HEK293 (cell line): ENCODE data around the gene FBRSL1.
A peak's percentile ranks its signal among the peaks of the same experiment; 100 is the strongest.

Source experiments
- CTCF ChIA-PET: fragments of 350-600 bp; formaldehyde crosslinking; extraction: SDS; loops from one replicate; lab custom pipeline; 2021; ENCODE audit warnings: antibody characterized with exemption; lab: Yijun Ruan, JAX
- POLR2A ChIA-PET: fragments of 300-600 bp; formaldehyde crosslinking; extraction: SDS; loops from one replicate; lab custom pipeline; 2020; ENCODE audit warnings: antibody characterized with exemption, inconsistent platforms; lab: Yijun Ruan, JAX
- H3K27ac ChIP-seq: fragments of 200-500 bp; sonication (Bioruptor generic); 2 replicates; pipeline ENCODE4 v1.5.1; 2014; ENCODE audit warnings: low read depth, low read length, control low read depth, inconsistent platforms; ENCODE audit errors: extremely low read depth
- H3K36me3 ChIP-seq, 2 experiments: fragments of 200-500 bp in 1 of 2; sonication (Bioruptor generic) in 1 of 2; 1 replicate in 1 of 2; 2 replicates in 1 of 2; pipeline ENCODE4 v1.5.1; 2014 to 2017; ENCODE audit warnings: inconsistent platforms in 2 of 2, low read length in 2 of 2; ENCODE audit not compliant: control insufficient read depth in 2 of 2, insufficient read depth in 1 of 2
- H3K4me1 ChIP-seq: fragments of 200-500 bp; sonication (Bioruptor generic); 2 replicates; pipeline ENCODE4 v1.5.1; 2014; ENCODE audit warnings: mild to moderate bottlenecking, low read length, inconsistent platforms; ENCODE audit not compliant: control insufficient read depth, insufficient read depth
- H3K4me3 ChIP-seq: 2 replicates; pipeline ENCODE4 v1.5.1; 2011; ENCODE audit warnings: low read depth, mild to moderate bottlenecking, control low read depth, low read length, moderate library complexity
- H3K9me3 ChIP-seq: fragments of 200-500 bp; sonication (Bioruptor generic); 2 replicates; pipeline ENCODE4 v1.5.1; 2014; ENCODE audit warnings: low read depth, low read length, inconsistent platforms; ENCODE audit not compliant: control insufficient read depth, insufficient read depth
- HOXA7 ChIP-seq: sonication (generic); formaldehyde crosslinking; IDR thresholded peaks from 2 replicates; pipeline ENCODE4 v1.8.1; 2022; ENCODE audit warnings: missing genetic modification reagents, borderline replicate concordance
- HOXD13 ChIP-seq: sonication (generic); formaldehyde crosslinking; IDR thresholded peaks from 2 replicates; pipeline ENCODE4 v1.8.0; 2022; ENCODE audit warnings: missing genetic modification reagents, borderline replicate concordance
- KLF1 ChIP-seq: fragments of 450-650 bp; formaldehyde crosslinking; IDR thresholded peaks from 2 replicates; pipeline ENCODE4 v1.5.1; 2016; ENCODE audit warnings: missing biosample characterization, missing genetic modification characterization
- KLF10 ChIP-seq: fragments of 450-650 bp; IDR thresholded peaks from 2 replicates; pipeline ENCODE4 v1.5.1; 2018; ENCODE audit warnings: missing biosample characterization, mild to moderate bottlenecking, missing genetic modification characterization
- SP3 ChIP-seq: fragments of 450-650 bp; formaldehyde crosslinking; IDR thresholded peaks from 2 replicates; pipeline ENCODE4 v1.5.1; 2016; ENCODE audit warnings: missing biosample characterization, missing genetic modification characterization
- ZBTB17 ChIP-seq: fragments of 450-650 bp; formaldehyde crosslinking; IDR thresholded peaks from 2 replicates; pipeline ENCODE4 v1.5.1; 2016; ENCODE audit warnings: missing biosample characterization, missing genetic modification characterization
- ZBTB8A ChIP-seq: fragments of 450-650 bp; formaldehyde crosslinking; IDR thresholded peaks from 2 replicates; pipeline ENCODE4 v1.5.1; 2016; ENCODE audit warnings: missing biosample characterization, missing genetic modification characterization
- ZNF138 ChIP-seq: fragments of 450-650 bp; formaldehyde crosslinking; IDR thresholded peaks from 2 replicates; pipeline ENCODE4 v1.5.1; 2016; ENCODE audit warnings: missing biosample characterization, missing genetic modification characterization, borderline replicate concordance
- ZNF366 ChIP-seq: fragments of 450-650 bp; formaldehyde crosslinking; conservative IDR thresholded peaks from 2 replicates; pipeline ENCODE4 v1.5.1; 2016; ENCODE audit warnings: missing biosample characterization, missing genetic modification characterization
- ZNF394 ChIP-seq: fragments of 450-650 bp; formaldehyde crosslinking; IDR thresholded peaks from 2 replicates; pipeline ENCODE4 v1.5.1; 2016; ENCODE audit warnings: missing biosample characterization, missing genetic modification characterization, mild to moderate bottlenecking, moderate library complexity, borderline replicate concordance
- ZNF571 ChIP-seq: fragments of 450-650 bp; formaldehyde crosslinking; IDR thresholded peaks from 2 replicates; pipeline ENCODE4 v1.5.0; 2017; ENCODE audit warnings: missing biosample characterization, missing genetic modification characterization
- ZNF585B ChIP-seq: fragments of 450-650 bp; formaldehyde crosslinking; IDR thresholded peaks from 2 replicates; pipeline ENCODE4 v1.5.1; 2016; ENCODE audit warnings: missing biosample characterization, missing genetic modification characterization
- ZNF610 ChIP-seq: fragments of 450-650 bp; formaldehyde crosslinking; IDR thresholded peaks from 2 replicates; pipeline ENCODE4 v1.5.1; 2016; ENCODE audit warnings: missing biosample characterization, missing genetic modification characterization, borderline replicate concordance
- ZNF777 ChIP-seq: fragments of 450-650 bp; formaldehyde crosslinking; IDR thresholded peaks from 2 replicates; pipeline ENCODE4 v1.5.1; 2017; ENCODE audit warnings: missing biosample characterization, missing genetic modification characterization, borderline replicate concordance
- ZNF837 ChIP-seq: fragments of 450-650 bp; formaldehyde crosslinking; IDR thresholded peaks from 2 replicates; pipeline ENCODE4 v1.5.1; 2016; ENCODE audit warnings: missing biosample characterization, missing genetic modification characterization
- TF ChIP-seq, protein P1 (sequence below): fragments of 450-650 bp; formaldehyde crosslinking; IDR thresholded peaks from 2 replicates; pipeline ENCODE4 v1.5.1; 2016; ENCODE audit warnings: missing biosample characterization, missing genetic modification characterization
- TF ChIP-seq, protein P2 (sequence below): fragments of 450-650 bp; formaldehyde crosslinking; IDR thresholded peaks from 2 replicates; pipeline ENCODE4 v1.5.1; 2016; ENCODE audit warnings: missing biosample characterization, missing genetic modification characterization
- TF ChIP-seq, protein P3 (sequence below): IDR thresholded peaks from 2 replicates; pipeline ENCODE4 v1.6.1; 2011; ENCODE audit warnings: mild to moderate bottlenecking, low read depth, low read length, borderline replicate concordance
- TF ChIP-seq, protein P4 (sequence below): sonication (generic); formaldehyde crosslinking; IDR thresholded peaks from 2 replicates; pipeline ENCODE4 v1.8.1; 2022; ENCODE audit warnings: mild to moderate bottlenecking, moderate library complexity, missing genetic modification reagents

The FBRSL1 gene

DNA sequence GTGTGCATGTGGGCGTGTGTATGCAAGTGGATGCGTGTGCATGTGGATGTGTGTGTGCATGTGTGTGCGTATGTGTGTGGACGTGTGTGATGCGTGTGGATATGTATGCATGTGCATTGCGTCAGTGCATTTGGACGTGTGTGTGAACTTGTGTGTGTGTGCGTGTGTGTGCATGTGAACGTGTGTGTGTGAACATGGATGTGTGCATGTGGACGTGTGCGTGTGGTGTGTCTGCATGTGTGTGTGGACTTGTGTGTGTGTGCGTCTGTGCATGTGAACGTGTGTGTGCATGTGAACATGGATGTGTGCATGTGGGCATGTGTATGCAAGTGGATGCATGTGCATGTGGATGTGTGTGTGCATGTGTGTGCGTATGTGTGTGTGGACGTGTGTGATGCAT lies 34.4 kb upstream of the FBRSL1 start (continued):
- TF ChIP-seq, protein P1, sequence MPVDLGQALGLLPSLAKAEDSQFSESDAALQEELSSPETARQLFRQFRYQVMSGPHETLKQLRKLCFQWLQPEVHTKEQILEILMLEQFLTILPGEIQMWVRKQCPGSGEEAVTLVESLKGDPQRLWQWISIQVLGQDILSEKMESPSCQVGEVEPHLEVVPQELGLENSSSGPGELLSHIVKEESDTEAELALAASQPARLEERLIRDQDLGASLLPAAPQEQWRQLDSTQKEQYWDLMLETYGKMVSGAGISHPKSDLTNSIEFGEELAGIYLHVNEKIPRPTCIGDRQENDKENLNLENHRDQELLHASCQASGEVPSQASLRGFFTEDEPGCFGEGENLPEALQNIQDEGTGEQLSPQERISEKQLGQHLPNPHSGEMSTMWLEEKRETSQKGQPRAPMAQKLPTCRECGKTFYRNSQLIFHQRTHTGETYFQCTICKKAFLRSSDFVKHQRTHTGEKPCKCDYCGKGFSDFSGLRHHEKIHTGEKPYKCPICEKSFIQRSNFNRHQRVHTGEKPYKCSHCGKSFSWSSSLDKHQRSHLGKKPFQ (tag by site-specific recombination), result peak; percentile 76; the same call in 1 of the 2 replicates

DNA sequence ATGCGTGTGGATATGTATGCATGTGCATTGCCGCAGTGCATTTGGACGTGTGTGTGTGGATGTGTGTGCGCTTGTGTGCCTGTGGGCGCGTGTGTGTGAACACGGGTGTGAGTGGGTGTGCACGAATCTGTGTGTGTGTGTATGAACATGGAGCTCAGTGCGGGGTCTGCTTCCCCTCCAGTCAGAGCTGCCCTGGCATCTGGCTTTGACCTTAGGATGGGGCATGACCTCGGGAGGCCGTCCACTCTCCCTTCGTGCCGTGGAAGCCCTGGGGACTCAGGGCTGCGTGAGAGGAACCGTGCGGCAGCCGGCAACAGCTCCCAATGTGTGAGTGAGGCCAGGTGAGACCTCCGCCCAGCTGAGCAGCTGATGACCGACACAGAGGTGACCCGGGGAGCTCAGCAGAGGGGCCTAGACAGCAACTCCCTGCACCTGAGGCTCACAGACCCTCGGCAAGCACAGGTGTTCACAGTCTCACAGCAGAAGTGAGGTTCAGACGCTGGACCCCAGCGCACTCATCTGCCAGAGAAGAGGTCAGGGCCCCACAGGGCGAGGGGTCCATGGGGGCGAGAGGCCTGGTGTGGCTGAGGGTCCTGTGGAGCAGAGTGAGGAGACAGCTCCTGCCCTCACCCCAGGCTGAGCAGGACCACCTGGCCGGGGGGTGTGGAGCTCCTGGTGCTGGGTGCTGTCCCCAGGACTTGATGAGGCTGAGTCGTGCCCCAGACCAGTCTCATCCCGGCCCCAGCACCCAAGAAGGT lies 33.6 kb upstream of the FBRSL1 start:
- Histone ChIP-seq H3K27ac (no peak overlapping the region), H3K4me1 (no peaks in the 10 kb centered on the region), H3K4me3 (no peak overlapping the region), H3K36me3 (no peaks in the 10 kb centered on the region), H3K9me3 (no peaks in the 10 kb centered on the region)
- ChIA-PET CTCF (no interaction called here), POLR2A (no interaction called here)
- TF ChIP-seq ZNF138 (tag by site-specific recombination) (no peak), ZNF837 (tag by site-specific recombination) (no peak), ZNF366 (tag by site-specific recombination) (no peak), HOXA7 (no peak), ZNF777 (no peak), ZNF610 (tag by site-specific recombination) (no peak), SP3 (no peak), ZBTB17 (tag by site-specific recombination) (no peak), HOXD13 (CRISPR knock-in tag) (no peak)
- TF ChIP-seq, protein P2, sequence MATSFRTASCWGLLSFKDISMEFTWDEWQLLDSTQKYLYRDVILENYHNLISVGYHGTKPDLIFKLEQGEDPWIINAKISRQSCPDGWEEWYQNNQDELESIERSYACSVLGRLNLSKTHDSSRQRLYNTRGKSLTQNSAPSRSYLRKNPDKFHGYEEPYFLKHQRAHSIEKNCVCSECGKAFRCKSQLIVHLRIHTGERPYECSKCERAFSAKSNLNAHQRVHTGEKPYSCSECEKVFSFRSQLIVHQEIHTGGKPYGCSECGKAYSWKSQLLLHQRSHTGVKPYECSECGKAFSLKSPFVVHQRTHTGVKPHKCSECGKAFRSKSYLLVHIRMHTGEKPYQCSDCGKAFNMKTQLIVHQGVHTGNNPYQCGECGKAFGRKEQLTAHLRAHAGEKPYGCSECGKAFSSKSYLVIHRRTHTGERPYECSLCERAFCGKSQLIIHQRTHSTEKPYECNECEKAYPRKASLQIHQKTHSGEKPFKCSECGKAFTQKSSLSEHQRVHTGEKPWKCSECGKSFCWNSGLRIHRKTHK (tag by site-specific recombination), result no peak

DNA sequence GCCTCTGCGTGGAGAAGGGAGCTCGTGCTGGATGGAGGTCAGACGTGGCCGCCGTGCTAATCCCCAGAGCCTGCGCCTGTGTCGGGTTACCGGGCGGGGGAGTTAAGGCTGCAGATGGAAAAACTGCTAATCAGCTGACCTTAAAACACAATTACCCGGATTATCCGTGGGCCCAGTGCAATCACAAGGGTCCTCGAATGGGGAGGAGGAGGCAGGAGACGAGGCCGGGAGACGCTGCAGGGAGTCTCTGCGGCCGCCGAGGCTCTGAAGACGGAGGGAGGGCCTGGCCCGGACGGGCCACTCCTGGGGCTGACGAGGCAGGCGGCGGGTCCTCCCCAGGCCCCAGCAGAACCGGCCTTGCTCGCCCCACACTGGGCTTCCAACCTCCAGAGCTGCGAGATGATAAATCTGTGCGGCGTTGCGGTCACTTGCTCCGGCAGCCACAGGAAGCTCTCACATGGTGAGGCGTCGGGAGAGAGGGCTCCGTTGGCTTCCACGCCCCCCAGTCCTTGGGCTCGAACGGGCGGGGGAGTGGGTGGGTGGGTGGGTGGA lies 32.9 kb upstream of the FBRSL1 start:
- H3K9me3 ChIP-seq, result no peaks in the 10 kb centered on the region
- ChIA-PET POLR2A (no interaction called here), CTCF (no interaction called here)
- H3K4me1 ChIP-seq, result no peaks in the 10 kb centered on the region
- H3K36me3 ChIP-seq, result no peaks in the 10 kb centered on the region
- no peak for TF ChIP-seq ZNF571 (tag by site-specific recombination)
- no peak for TF ChIP-seq KLF10 (tag by site-specific recombination)
- TF ChIP-seq KLF1 (tag by site-specific recombination), result no peak
- TF ChIP-seq, protein P3, sequence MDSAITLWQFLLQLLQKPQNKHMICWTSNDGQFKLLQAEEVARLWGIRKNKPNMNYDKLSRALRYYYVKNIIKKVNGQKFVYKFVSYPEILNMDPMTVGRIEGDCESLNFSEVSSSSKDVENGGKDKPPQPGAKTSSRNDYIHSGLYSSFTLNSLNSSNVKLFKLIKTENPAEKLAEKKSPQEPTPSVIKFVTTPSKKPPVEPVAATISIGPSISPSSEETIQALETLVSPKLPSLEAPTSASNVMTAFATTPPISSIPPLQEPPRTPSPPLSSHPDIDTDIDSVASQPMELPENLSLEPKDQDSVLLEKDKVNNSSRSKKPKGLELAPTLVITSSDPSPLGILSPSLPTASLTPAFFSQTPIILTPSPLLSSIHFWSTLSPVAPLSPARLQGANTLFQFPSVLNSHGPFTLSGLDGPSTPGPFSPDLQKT, result no peak
- TF ChIP-seq, protein P4, sequence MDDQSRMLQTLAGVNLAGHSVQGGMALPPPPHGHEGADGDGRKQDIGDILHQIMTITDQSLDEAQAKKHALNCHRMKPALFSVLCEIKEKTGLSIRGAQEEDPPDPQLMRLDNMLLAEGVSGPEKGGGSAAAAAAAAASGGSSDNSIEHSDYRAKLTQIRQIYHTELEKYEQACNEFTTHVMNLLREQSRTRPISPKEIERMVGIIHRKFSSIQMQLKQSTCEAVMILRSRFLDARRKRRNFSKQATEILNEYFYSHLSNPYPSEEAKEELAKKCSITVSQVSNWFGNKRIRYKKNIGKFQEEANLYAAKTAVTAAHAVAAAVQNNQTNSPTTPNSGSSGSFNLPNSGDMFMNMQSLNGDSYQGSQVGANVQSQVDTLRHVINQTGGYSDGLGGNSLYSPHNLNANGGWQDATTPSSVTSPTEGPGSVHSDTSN (CRISPR knock-in tag), result no peak
- TF ChIP-seq ZNF585B, result no peak
- no peak for TF ChIP-seq ZBTB8A (tag by site-specific recombination)
- TF ChIP-seq ZNF394, result no peak
- H3K4me3 ChIP-seq, result no peak overlapping the region
- no peak overlapping the region for H3K27ac ChIP-seq
